ENCODE results near the gene KRTAP4-4.
"Not testable (repeated sequence)": the region's sequence is repeated elsewhere in the genome, so short reads cannot be mapped to it uniquely, and the experiment has no call there.

The KRTAP4-4 gene

GRCh38 chr17:41118721-41119120 lies 41.8 kb downstream of the KRTAP4-4 start:
- Histone ChIP-seq H3K79me2 (ENCODE audit: insufficient read depth, low read depth) (no peaks in the 10 kb centered on the region), H3K4me2 (no peak overlapping the region), H4K20me1 (ENCODE audit: insufficient read depth) (no peaks in the 10 kb centered on the region), H3K36me3 (ENCODE audit: insufficient read depth) (no peaks in the 10 kb centered on the region), H3K4me3 (IDR thresholded peaks at IDR 0.05; ENCODE audit: insufficient read depth, low read depth, low read length) (no peak overlapping the region), H3K4me1 (ENCODE audit: low read depth, poor library complexity, severe bottlenecking) (no peaks in the 10 kb centered on the region), H2AFZ (ENCODE audit: low read depth) (no peak overlapping the region), H3K27me3 (ENCODE audit: insufficient read depth, low read depth) (no peaks in the 10 kb centered on the region), H3K27ac (no peak overlapping the region), H3K9ac (no peak overlapping the region)
- no peak for TF ChIP-seq CTCF (conservative IDR thresholded peaks at IDR 0.05; ENCODE audit: low read depth, low read length)

GRCh38 chr17:41117846-41118386 lies 42.6 kb downstream of the KRTAP4-4 start, which contains the start of gene KRTAP4-11:
KRTAP4-11 (minus strand) TSS chr17:41118373; CDS start chr17:41118315, 58 bp downstream.
- not testable (repeated sequence) for H4K20me1 ChIP-seq (ENCODE audit: insufficient read depth); H3K4me1 ChIP-seq (ENCODE audit: low read depth, poor library complexity, severe bottlenecking); H3K4me3 ChIP-seq (IDR thresholded peaks at IDR 0.05; ENCODE audit: insufficient read depth, low read depth, low read length); H2AFZ ChIP-seq (ENCODE audit: low read depth); H3K79me2 ChIP-seq (ENCODE audit: insufficient read depth, low read depth); H3K27ac ChIP-seq; H3K9ac ChIP-seq; H3K4me2 ChIP-seq; H3K36me3 ChIP-seq (ENCODE audit: insufficient read depth); H3K27me3 ChIP-seq (ENCODE audit: insufficient read depth, low read depth)

GRCh38 chr17:41116297-41116696 lies 44.3 kb downstream of the KRTAP4-4 start:
- H3K9ac ChIP-seq: no peak overlapping the region
- H4K20me1 ChIP-seq (ENCODE audit: insufficient read depth): no peaks in the 10 kb centered on the region
- H3K4me2 ChIP-seq: no peak overlapping the region
- no peaks in the 10 kb centered on the region for H3K79me2 ChIP-seq (ENCODE audit: insufficient read depth, low read depth)
- no peak overlapping the region for H3K4me3 ChIP-seq (IDR thresholded peaks at IDR 0.05; ENCODE audit: insufficient read depth, low read depth, low read length)
- H3K4me1 ChIP-seq (ENCODE audit: low read depth, poor library complexity, severe bottlenecking): no peaks in the 10 kb centered on the region
- no peaks in the 10 kb centered on the region for H3K36me3 ChIP-seq (ENCODE audit: insufficient read depth)
- H2AFZ ChIP-seq (ENCODE audit: low read depth): no peak overlapping the region
- H3K27me3 ChIP-seq (ENCODE audit: insufficient read depth, low read depth): no peaks in the 10 kb centered on the region
- TF ChIP-seq CTCF (conservative IDR thresholded peaks at IDR 0.05; ENCODE audit: low read depth, low read length): no peak
- no peak overlapping the region for H3K27ac ChIP-seq

- H4K20me1 ChIP-seq (ENCODE audit: insufficient read depth): no peaks in the 10 kb centered on the region
- H3K36me3 ChIP-seq (ENCODE audit: insufficient read depth): no peaks in the 10 kb centered on the region
- no peak overlapping the region for H2AFZ ChIP-seq (ENCODE audit: low read depth)
- no peak overlapping the region for H3K27ac ChIP-seq
- H3K79me2 ChIP-seq (ENCODE audit: insufficient read depth, low read depth): no peaks in the 10 kb centered on the region
- H3K4me1 ChIP-seq (ENCODE audit: low read depth, poor library complexity, severe bottlenecking): peaks cover 12% of the 10 kb centered on the region
- TF ChIP-seq CTCF (conservative IDR thresholded peaks at IDR 0.05; ENCODE audit: low read depth, low read length): no peak
- H3K4me2 ChIP-seq: no peak overlapping the region
- H3K4me3 ChIP-seq (IDR thresholded peaks at IDR 0.05; ENCODE audit: insufficient read depth, low read depth, low read length): no peak overlapping the region
- no peaks in the 10 kb centered on the region for H3K27me3 ChIP-seq (ENCODE audit: insufficient read depth, low read depth)
- H3K9ac ChIP-seq: no peak overlapping the region
Measured at GRCh38 chr17:41111151-41111885, 49.2 kb downstream of the KRTAP4-4 start.
